Glutamatergic neuron (in vitro differentiated cells): ENCODE results near the gene METTL26. TPM values are rescaled to one million over a fixed set of nuclear protein-coding genes. Genes with fewer than 3 reads are reported as not detected.

Source experiments
- DNase-seq: peaks from one replicate; pipeline ENCODE4 v3.0.0; 2022
- H3K27ac Mint-ChIP-seq: one replicate; pipeline ENCODE4 v1.8.0; 2020; ENCODE audit warnings: mild to moderate bottlenecking, mixed read lengths, inconsistent platforms; ENCODE audit not compliant: unreplicated experiment
- H3K27me3 Mint-ChIP-seq: one replicate; pipeline ENCODE4 v1.8.0; 2020; ENCODE audit warnings: mild to moderate bottlenecking, moderate library complexity, mixed read lengths, inconsistent platforms; ENCODE audit not compliant: unreplicated experiment
- H3K36me3 Mint-ChIP-seq: one replicate; pipeline ENCODE4 v1.8.0; 2020; ENCODE audit warnings: mild to moderate bottlenecking, mixed read lengths, inconsistent platforms; ENCODE audit not compliant: unreplicated experiment
- H3K4me1 Mint-ChIP-seq: one replicate; pipeline ENCODE4 v1.8.0; 2020; ENCODE audit warnings: mild to moderate bottlenecking, low read depth, mixed read lengths, inconsistent platforms; ENCODE audit not compliant: unreplicated experiment
- H3K4me3 Mint-ChIP-seq: one replicate; pipeline ENCODE4 v1.8.0; 2020; ENCODE audit warnings: mild to moderate bottlenecking, mixed read lengths, inconsistent platforms; ENCODE audit not compliant: unreplicated experiment
- H3K9me3 Mint-ChIP-seq: one replicate; pipeline ENCODE4 v1.8.0; 2020; ENCODE audit warnings: mild to moderate bottlenecking, moderate library complexity, mixed read lengths, inconsistent platforms; ENCODE audit not compliant: unreplicated experiment
- CTCF ChIP-seq: fragments of 200-600 bp; sonication (generic); IDR thresholded peaks from one replicate; pipeline ENCODE4 v1.5.0; 2021; ENCODE audit not compliant: partially characterized antibody, unreplicated experiment
- total RNA-seq: library from RNA; stranded (reverse); fragmentation: NEBNext Ultra II Directional; extraction: Animal tissue kit (Norgen Biotek cat#: 25700); gene quantifications from one replicate; pipeline ENCODE4 v1.2.1, GENCODE V29; 2021; ENCODE audit not compliant: unreplicated experiment

METTL26 gene
- total RNA-seq, 1 donor from 2014 or later: 63.6 TPM

- peaks cover 24% of the 10 kb centered on the region for H3K4me1 Mint-ChIP-seq
- peak overlapping the region; percentile 29 for H3K27ac Mint-ChIP-seq
- TF ChIP-seq CTCF: no peak
- H3K4me3 Mint-ChIP-seq: peak overlapping the region; percentile 38
- peaks cover 20% of the 10 kb centered on the region for H3K27me3 Mint-ChIP-seq
- H3K9me3 Mint-ChIP-seq: peaks cover 14% of the 10 kb centered on the region
- no peaks in the 10 kb centered on the region for H3K36me3 Mint-ChIP-seq
- DNase-seq: peak; percentile 30
Measured at GRCh38 chr16:627454-628239, 8.5 kb downstream of the METTL26 start.

- peak overlapping the region; percentile 17 for H3K27ac Mint-ChIP-seq
- H3K4me1 Mint-ChIP-seq: peaks cover 26% of the 10 kb centered on the region
- peaks cover 20% of the 10 kb centered on the region for H3K27me3 Mint-ChIP-seq
- H3K36me3 Mint-ChIP-seq: no peaks in the 10 kb centered on the region
- H3K4me3 Mint-ChIP-seq: no peak overlapping the region
- DNase-seq: no peak
- TF ChIP-seq CTCF: no peak
- peaks cover 16% of the 10 kb centered on the region for H3K9me3 Mint-ChIP-seq
Measured at GRCh38 chr16:626787-627453, 9.2 kb downstream of the METTL26 start.

GRCh38 chr16:625977-626765 is 9.9 kb downstream of the METTL26 start:
- peaks cover 21% of the 10 kb centered on the region for H3K27me3 Mint-ChIP-seq
- no peak overlapping the region for H3K4me3 Mint-ChIP-seq
- DNase-seq: no peak
- peak overlapping the region; percentile 17 for H3K27ac Mint-ChIP-seq
- peaks cover 18% of the 10 kb centered on the region for H3K9me3 Mint-ChIP-seq
- H3K36me3 Mint-ChIP-seq: no peaks in the 10 kb centered on the region
- peaks cover 32% of the 10 kb centered on the region for H3K4me1 Mint-ChIP-seq
- TF ChIP-seq CTCF: no peak

- Mint-ChIP-seq H3K27me3 (peaks cover 21% of the 10 kb centered on the region), H3K36me3 (no peaks in the 10 kb centered on the region), H3K4me3 (no peak overlapping the region), H3K9me3 (peaks cover 18% of the 10 kb centered on the region), H3K27ac (no peak overlapping the region), H3K4me1 (peaks cover 35% of the 10 kb centered on the region)
- DNase-seq: peak; percentile 15
- TF ChIP-seq CTCF: no peak
Measured at GRCh38 chr16:625117-625976, 10.8 kb downstream of the METTL26 start.
